ENCODE results near the gene NTSR2. TPM values are rescaled to one million over a fixed set of nuclear protein-coding genes. Genes with fewer than 3 reads are reported as not detected.
"Not testable (repeated sequence)": the region's sequence is repeated elsewhere in the genome, so short reads cannot be mapped to it uniquely, and the experiment has no call there.

NTSR2 gene
- total RNA-seq, 1 donor = not detected

DNA sequence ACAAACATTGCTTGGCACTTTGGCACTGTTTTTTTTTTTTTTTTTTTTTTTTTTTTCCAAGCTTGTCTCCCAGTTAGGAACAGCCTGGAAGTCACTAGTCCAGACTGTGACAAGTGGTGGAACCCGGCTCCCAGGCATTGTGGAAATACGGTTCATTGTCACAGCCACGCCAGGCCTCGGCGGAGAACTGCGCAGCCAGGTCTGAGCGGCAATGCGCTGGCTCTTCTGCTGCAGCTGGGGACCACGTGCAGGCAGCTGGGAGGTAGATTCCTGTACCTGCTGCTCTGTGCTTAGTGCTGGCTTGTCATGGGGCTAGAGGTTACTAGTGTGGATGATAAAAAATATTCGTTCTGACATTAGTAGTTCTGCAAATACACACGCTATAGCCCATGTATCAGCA is 5.0 kb downstream of the NTSR2 start:
- no peak overlapping the region for H3K4me3 ChIP-seq (ENCODE audit: low read depth, low read length)
- no peak for DNase-seq (ENCODE audit: low read depth)
- TF ChIP-seq, protein P1, sequence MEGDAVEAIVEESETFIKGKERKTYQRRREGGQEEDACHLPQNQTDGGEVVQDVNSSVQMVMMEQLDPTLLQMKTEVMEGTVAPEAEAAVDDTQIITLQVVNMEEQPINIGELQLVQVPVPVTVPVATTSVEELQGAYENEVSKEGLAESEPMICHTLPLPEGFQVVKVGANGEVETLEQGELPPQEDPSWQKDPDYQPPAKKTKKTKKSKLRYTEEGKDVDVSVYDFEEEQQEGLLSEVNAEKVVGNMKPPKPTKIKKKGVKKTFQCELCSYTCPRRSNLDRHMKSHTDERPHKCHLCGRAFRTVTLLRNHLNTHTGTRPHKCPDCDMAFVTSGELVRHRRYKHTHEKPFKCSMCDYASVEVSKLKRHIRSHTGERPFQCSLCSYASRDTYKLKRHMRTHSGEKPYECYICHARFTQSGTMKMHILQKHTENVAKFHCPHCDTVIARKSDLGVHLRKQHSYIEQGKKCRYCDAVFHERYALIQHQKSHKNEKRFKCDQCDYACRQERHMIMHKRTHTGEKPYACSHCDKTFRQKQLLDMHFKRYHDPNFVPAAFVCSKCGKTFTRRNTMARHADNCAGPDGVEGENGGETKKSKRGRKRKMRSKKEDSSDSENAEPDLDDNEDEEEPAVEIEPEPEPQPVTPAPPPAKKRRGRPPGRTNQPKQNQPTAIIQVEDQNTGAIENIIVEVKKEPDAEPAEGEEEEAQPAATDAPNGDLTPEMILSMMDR (IDR thresholded peaks at IDR 0.05; ENCODE audit: insufficient read depth, low read depth, low read length) = no peak

GRCh38 chr2:11663427-11663826 is 6.6 kb downstream of the NTSR2 start:
- TF ChIP-seq, protein P1 (IDR thresholded peaks at IDR 0.05; ENCODE audit: insufficient read depth, low read depth, low read length) = no peak
- peak; percentile 21 for DNase-seq (ENCODE audit: low read depth)

DNA sequence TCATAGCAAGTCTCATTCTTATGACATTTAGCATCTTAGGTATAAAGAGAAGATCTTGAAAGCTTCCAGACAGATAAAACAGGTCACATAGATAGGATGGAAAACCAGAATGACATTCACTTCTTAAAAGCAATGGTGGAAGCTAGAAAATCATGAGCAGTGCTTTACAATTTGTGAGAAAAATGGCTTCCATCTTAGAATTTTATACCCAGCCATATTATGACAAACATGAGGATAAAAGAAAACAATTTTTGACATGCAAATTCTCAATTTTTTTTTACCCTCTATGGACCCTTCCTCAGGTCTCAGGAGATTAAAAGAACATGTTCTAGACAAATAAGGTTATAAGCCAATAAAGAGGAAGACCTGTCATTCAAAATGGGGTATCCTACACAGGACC is 7.1 kb downstream of the NTSR2 start:
- H3K4me3 ChIP-seq (ENCODE audit: low read depth, low read length) = no peak overlapping the region
- DNase-seq (ENCODE audit: low read depth) = no peak
- TF ChIP-seq, protein P1 (IDR thresholded peaks at IDR 0.05; ENCODE audit: insufficient read depth, low read depth, low read length) = no peak

More at GRCh38 chr2:11663427-11663826, 6.6 kb downstream of the NTSR2 start:
- H3K4me3 ChIP-seq (ENCODE audit: low read depth, low read length) = no peak overlapping the region

DNA sequence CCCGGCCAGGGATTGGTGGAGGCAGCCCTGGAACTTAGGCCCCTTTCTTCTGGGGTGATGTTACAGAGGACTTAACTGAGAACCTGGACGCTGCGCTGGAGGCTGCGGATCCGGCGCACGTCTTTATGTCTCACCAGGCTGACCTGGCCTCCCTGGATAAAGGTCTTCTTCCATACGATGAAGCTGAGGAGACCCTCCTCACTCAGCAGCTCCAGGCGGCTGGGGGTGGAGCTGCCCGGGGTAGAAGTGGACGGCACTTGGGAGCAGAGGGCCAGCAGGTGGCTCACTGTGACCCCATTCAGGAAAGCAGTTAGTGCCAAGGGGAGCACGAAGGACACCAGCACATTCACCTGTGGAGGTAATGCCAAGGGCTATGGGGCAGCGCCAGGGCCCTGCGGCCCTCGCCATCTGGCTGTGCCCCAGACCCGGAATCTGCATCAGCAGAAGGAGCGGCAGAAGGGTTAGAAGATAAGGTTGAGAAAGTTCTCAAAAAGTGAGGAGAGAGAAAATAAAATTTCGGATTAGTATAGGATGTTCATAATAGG is 8.0 kb downstream of the NTSR2 start:
- DNase-seq (ENCODE audit: low read depth) = no peak
- no peak overlapping the region for H3K4me3 ChIP-seq (ENCODE audit: low read depth, low read length)
- TF ChIP-seq, protein P1 (IDR thresholded peaks at IDR 0.05; ENCODE audit: insufficient read depth, low read depth, low read length) = no peak

DNA sequence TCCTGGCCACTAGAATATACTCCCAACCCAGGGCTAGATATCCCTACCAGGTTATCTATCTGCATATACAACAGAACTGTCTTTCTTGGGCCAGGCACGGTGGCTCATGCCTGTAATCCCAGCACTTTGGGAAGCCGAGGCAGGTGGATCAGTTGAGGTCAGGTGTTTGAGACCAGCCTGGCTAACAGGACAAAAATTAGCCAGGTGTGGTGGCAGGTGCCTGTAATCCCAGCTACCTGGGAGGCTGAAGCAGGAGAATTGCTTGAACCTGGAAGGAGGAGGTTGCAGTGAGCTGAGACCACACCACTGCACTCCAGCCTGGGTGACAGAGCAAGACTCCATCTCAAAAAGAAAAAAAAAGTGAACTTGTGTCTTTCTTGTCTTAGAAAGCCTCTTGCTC is 9.6 kb downstream of the NTSR2 start:
- DNase-seq (ENCODE audit: low read depth) = not testable (repeated sequence)

DNA sequence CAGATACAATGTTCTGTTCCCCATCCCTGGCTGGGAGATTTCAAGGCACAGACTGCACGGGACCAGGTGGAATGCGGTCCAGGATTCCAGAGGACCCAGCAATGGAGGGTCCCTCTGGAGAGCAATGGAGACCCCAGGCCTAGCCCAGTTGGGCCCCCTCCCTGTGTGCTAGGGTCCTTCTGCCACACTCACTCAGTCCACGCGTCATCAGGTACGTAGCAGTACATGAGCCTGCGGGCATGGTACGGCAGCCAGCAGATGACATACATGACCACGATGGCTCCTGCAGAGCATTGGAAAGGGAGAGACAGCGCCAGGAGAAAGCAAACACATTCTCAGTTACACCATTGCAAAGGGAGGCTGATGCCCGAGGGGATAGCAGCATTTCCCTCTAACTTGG is 10.1 kb downstream of the NTSR2 start:
- H3K4me3 ChIP-seq (ENCODE audit: low read depth, low read length) = no peak overlapping the region
- no peak for DNase-seq (ENCODE audit: low read depth)
- TF ChIP-seq, protein P1 (IDR thresholded peaks at IDR 0.05; ENCODE audit: insufficient read depth, low read depth, low read length) = no peak

More for the DNA sequence above, 9.6 kb downstream of the NTSR2 start:
- not testable (repeated sequence) for H3K4me3 ChIP-seq (ENCODE audit: low read depth, low read length)

GRCh38 chr2:11659115-11659475 is 10.9 kb downstream of the NTSR2 start:
- H3K4me3 ChIP-seq (ENCODE audit: low read depth, low read length) = no peak overlapping the region
- no peak for DNase-seq (ENCODE audit: low read depth)
- TF ChIP-seq, protein P1 (IDR thresholded peaks at IDR 0.05; ENCODE audit: insufficient read depth, low read depth, low read length) = no peak
